ENCODE measurements around the gene MCM3AP.
A peak's percentile ranks its signal among the peaks of the same experiment; 100 is the strongest.
"Not testable (repeated sequence)": the region's sequence is repeated elsewhere in the genome, so short reads cannot be mapped to it uniquely, and the experiment has no call there.

Gene MCM3AP

DNA sequence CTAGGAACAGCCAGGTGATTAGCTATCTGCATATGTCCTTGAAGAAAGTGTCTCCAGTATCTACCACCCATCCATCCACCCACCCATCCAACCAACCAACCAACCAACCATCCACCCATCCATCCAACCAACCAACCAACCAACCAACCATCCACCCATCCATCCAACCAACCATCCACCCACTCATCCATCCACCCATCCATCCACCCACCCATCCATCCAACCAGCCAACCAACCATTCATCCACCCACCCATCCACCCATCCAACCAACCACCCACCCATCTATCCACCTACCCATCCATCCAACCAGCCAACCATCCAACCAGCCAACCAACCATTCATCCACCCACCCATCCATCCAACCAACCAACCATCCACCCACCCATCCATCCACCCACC lies 26.2 kb upstream of the MCM3AP start:
- DNase-seq (ENCODE audit: low spot score) = no peak

DNA sequence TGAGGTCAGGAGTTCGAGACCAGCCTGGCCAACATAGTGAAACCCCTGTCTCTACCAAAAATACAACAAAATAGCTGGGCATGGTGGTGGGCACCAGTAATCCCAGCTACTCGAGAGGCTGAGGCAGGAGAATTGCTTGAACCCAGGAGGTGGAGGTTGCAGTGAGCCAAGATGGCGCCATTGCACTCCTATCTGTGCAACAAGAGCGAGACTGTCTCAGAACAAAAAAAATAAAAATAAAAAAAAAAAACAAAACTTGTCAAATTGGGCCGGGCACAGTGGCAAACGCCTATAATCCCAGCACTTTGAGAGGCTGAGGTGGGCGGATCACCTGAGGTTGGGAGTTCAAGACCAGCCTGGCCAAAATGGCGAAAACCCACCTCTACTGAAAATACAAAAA lies 24.8 kb upstream of the MCM3AP start:
- not testable (repeated sequence) for DNase-seq (ENCODE audit: low spot score)

- DNase-seq (ENCODE audit: low spot score) = no peak
These were observed 23.0 kb upstream of the MCM3AP start for GRCh38 chr21:46308431-46308830.

GRCh38 chr21:46307625-46308024 lies 22.2 kb upstream of the MCM3AP start:
- peak; percentile 62 for DNase-seq (ENCODE audit: low spot score)

GRCh38 chr21:46304955-46305354 lies 19.5 kb upstream of the MCM3AP start:
- DNase-seq (ENCODE audit: low spot score) = no peak

DNA sequence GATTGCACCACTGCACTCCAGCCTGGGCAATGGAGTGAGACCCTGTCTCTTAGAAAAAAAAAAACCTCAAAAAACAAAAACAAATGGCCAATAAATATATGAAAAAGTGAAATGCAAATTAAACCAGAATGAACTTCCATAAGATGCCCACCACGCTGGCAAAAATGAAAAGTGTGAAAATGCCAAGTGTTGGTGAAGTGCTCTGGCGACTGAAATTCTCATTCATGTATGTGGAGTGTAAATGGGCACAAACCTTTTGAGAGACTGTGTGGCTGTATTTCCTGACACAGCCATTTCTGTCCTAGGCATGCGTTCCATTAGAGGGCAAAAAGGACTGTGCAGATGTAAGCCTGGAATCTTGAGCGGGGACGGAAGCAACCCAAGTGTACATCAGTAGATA lies 19.0 kb upstream of the MCM3AP start:
- DNase-seq (ENCODE audit: low spot score) = no peak

DNA sequence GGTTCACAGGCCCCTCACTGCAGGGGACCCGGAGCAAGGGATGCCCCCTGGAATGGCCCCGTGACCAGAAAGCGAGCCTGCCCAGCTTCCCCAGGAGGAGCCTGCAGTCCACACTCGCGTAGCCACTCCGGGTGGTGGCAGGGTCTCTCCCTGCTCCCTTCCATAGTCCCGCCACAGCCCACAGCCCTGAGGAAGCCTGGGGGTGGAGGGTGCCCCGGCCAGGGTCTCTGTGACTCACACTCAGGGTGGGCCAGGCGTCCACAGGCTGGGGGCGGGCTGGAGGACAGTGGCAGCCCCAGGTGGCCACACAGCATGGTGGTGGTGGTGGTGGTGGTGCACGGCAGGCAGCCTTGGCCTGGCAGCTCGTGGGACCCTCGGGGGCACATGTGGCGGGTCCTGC lies 16.3 kb upstream of the MCM3AP start:
- DNase-seq (ENCODE audit: low spot score) = no peak

- DNase-seq (ENCODE audit: low spot score) = no peak
These were observed 13.8 kb upstream of the MCM3AP start for GRCh38 chr21:46299167-46299566.

DNA sequence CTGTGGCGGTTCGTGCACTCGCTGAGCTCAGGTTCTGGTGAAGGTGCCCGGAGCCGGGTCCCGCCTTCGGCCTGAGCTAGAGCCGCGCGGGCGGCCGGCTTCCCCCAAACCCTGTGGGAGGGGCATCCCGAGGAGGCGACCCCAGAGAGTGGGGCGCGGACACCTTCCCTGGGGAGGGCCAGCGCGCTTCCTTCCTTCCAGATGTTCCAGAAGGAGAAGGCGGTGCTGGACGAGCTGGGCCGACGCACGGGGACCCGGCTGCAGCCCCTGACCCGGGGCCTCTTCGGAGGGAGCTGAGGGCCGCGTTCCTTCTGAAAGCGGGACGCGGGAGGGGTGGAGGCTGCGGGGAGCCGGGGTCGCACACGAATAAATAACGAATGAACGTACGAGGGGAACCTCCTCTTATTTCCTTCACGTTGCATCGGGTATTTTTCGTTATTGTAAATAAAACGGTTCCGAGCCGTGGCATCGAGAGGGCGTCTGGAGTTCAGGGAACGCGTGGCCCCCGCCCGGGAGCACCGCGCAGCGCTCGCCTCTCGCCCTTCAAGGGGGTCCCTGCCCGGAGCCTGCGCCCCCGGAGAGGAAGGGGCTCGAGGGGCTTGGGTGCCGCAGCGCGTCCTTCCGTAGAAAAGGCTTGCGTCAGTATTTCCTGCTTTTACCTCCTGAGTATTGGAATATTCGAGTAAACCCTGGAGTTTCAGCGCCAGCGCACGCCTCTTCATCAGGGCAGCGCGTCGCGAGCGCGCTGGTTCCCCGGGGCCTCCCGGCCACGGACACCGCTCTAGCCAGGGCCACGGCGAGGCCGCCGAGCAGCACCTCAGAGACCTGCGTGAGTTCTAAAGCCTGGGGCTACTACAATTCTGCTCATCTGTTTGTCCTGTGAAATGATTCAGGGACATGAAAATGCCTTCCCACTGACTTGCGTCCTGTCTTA lies 12.2 kb upstream of the MCM3AP start:
- no peak for DNase-seq (ENCODE audit: low spot score)

DNA sequence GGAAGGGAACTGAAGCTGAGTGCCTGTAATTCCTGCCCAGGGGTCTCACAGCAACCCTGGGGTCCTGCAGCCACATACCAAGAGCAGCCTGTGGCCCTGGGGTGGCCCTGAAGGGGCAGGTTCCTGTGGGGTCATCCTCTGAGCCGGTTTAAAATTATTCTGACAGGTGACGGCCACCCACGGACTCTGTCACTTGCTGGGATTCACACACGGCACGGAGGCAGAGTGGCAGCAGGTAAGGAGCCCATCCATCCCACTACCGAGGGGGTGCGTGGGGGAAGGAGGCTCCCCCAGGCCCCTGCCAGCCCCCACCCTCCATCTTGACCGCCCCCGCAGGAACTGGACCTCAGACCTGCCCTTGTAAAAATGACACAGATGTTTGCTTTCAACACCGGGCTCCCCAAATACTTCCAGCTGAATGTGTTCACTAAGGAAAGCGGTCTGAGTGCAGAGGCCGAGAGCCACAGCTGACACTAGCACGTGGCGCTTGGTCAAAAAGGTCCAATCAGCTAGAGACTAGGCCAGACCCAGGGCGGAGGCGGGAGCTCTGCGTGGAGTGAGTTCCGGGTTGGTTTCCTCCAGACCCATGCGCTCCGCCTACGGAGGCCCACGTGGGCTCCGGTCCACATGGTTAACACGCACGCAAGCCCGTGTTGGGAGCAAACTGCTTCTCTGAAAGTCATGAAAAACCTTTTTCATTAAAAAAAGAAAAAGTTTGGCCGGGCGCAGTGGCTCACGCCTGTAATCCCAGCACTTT lies 10.8 kb upstream of the MCM3AP start:
- peak; percentile 95 for DNase-seq (ENCODE audit: low spot score)

GRCh38 chr21:46295177-46295770 lies 9.9 kb upstream of the MCM3AP start:
- no peak for DNase-seq (ENCODE audit: low spot score)

DNA sequence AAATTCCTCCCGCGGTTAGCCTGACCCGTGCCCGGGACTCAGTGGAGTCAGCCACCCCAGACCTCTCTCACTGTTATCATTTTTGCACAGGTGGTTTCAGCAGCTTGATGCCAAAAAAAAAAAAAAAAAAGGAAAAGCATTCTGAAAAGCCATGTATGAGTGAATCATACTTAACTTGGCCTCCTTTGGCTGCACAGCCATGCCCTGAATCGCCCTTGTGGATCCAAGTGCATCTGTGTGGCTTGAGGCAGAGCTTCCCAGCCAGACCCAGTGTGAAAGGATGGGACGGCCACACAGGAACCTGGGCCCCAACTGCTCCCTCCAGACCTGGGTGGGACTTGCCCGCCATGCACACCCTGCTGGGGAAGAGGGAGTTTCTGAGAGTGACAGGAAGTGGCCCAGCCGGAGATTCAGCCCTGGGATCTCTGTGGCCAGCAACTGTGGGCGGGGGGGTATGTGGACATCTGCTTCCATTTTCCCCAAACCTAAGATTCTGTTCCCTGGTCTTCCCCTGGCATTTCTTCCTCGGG lies 9.3 kb upstream of the MCM3AP start:
- DNase-seq (ENCODE audit: low spot score) = peak; percentile 64

DNA sequence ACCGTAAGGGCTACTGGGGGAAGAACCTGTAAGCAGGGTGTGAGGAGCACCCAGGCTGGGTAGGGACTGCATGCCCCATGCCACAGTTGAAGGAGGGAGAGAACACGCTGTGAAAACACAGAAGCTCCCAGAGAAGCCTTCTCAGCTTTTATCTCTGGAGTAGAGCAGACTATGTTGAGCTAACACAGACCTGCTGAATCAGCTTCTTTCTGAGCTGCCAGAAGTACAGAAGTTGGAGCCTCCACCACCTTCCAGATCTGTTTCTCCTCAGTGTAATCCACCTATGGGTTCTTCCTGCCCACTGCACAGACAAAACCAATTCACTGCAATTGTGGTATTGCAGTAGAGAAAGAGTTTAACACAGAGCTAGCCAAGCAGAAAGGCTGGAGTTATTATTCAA lies 6.2 kb upstream of the MCM3AP start:
- DNase-seq (ENCODE audit: low spot score) = no peak

GRCh38 chr21:46289655-46290179 lies 4.3 kb upstream of the MCM3AP start:
- DNase-seq (ENCODE audit: low spot score) = no peak

DNA sequence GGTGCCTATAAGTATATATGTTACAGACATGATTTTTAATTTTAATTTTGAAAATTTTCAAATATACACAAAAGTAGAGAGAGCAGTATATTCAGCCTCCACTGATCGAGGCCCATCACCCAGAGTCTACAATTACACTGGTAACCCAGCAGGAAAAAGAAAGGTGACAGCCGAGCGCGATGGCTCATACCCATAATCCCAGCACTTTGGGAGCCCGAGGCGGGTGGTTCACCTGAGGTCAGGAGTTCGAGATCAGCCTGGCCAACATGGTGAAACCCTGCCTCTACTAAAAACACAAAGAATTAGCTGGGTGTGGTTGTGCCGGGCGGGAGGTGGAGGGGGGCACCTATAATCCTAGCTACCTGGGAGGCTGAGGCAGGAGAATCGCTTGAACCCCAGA lies 2.1 kb upstream of the MCM3AP start:
- DNase-seq (ENCODE audit: low spot score) = no peak

DNA sequence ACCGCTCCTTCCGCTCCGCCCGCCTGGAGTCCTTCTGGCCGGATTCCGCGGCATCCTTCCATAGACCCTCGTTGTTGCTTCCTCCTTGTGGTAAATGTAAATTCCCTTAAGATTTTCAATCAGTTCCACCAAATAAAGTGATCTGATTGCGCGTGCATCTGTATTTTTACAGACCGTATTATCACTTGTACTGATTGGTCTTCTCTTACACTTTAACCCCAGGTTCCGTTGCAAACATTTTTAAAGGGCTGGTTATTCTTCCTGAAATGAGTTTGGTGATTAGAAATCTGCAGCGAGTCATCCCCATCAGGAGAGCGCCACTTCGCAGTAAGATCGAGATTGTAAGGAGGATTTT lies 1.2 kb upstream of the MCM3AP start:
- peak; percentile 37 for DNase-seq (ENCODE audit: low spot score)

DNA sequence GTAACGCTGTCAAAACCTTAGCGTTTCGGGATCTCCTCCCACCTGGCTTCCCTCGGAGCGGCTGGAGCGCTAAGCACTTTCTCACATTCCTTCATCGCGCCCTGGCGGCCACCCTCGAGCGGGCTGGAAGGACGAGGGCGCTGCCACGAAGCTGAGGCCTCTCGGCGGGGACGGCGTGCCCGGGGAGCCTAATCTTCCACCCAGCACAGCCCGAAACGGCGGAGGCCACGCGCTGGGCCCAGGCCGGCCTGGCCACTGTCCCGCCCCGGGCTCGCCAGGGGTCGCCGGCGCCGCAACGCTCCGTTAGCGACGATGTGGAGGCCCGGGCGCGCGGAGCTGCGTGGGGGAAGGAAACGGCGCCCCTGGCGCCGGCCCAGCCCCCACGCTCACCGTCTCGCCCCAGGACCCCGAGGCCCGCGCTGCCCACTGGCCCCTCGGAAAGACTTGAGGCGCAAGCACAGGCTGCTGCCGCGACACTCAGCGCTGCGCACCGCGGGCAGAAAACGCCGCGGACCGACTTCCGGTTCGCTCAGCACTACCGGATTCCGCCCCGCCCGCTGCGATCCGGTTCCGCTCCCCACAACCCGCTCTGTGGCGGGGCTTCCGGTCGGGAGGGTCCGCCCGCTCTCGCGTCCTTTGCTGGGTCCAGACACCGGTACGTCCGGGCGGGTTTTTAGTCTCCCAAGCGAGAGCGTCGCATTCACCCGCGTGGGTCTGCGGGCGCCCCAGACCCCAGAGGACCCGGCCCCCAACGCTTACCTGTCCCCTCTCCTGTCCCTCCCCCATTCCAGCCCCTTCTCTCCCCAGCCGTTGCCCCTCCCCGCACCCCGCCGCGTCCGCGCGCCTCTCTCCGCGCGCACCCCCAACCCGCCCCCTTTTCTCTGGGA lies 593 bp upstream of the MCM3AP start, which contains the start of gene YBEY:
YBEY (plus strand) TSS at position 582 of the 887 bp plus-strand sequence. CDS start 572 bp downstream, outside the sequence.
- DNase-seq (ENCODE audit: low spot score) = peak; percentile 94

- DNase-seq (ENCODE audit: low spot score) = no peak
These were observed 678 bp downstream of the MCM3AP start for GRCh38 chr21:46284733-46285132.

GRCh38 chr21:46284077-46284644 lies 1.2 kb downstream of the MCM3AP start:
- no peak for DNase-seq (ENCODE audit: low spot score)

DNA sequence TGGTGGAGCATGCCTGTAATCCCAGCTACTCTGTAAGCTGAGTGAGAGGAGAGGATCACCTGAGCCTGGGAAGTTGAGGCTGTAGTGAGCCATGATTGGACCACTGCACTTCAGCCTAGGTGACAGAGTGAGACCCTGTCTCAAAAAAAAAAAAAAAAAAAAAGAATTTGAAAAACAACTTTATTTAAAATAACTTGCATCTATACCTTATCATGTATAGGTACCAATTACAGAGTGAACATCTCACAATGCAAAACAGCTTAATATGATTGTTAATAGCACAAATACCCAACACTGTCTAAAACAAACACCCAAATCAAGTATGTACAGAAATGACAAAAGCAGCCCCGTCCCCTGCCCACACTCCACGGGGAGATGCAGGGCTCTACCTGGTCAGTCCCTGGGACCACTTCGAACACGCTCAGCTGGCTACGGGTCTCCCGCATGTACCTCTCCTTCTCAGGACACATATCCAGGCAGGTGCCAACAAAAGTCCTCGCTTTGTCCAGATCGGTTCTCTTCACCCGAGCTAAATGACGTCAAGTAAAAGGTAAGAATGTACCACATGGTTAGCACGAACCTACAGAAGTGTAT lies 10.5 kb downstream of the MCM3AP start:
- no peak for DNase-seq (ENCODE audit: low spot score)

Data from AG08395 (cell line).